ENCODE measurements around the gene IL25.
"Not testable (repeated sequence)": the region's sequence is repeated elsewhere in the genome, so short reads cannot be mapped to it uniquely, and the experiment has no call there.

The IL25 gene

DNA sequence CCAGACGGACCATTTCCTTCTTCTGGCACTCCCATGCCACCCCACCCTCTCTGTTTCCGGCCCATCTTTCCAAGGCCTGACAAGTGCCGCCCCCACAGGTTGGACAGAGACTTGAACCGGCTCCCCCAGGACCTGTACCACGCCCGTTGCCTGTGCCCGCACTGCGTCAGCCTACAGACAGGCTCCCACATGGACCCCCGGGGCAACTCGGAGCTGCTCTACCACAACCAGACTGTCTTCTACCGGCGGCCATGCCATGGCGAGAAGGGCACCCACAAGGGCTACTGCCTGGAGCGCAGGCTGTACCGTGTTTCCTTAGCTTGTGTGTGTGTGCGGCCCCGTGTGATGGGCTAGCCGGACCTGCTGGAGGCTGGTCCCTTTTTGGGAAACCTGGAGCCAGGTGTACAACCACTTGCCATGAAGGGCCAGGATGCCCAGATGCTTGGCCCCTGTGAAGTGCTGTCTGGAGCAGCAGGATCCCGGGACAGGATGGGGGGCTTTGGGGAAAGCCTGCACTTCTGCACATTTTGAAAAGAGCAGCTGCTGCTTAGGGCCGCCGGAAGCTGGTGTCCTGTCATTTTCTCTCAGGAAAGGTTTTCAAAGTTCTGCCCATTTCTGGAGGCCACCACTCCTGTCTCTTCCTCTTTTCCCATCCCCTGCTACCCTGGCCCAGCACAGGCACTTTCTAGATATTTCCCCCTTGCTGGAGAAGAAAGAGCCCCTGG is 3.1 kb downstream of the IL25 start:
- no peak for DNase-seq (ENCODE audit: low read depth, low spot score)

DNA sequence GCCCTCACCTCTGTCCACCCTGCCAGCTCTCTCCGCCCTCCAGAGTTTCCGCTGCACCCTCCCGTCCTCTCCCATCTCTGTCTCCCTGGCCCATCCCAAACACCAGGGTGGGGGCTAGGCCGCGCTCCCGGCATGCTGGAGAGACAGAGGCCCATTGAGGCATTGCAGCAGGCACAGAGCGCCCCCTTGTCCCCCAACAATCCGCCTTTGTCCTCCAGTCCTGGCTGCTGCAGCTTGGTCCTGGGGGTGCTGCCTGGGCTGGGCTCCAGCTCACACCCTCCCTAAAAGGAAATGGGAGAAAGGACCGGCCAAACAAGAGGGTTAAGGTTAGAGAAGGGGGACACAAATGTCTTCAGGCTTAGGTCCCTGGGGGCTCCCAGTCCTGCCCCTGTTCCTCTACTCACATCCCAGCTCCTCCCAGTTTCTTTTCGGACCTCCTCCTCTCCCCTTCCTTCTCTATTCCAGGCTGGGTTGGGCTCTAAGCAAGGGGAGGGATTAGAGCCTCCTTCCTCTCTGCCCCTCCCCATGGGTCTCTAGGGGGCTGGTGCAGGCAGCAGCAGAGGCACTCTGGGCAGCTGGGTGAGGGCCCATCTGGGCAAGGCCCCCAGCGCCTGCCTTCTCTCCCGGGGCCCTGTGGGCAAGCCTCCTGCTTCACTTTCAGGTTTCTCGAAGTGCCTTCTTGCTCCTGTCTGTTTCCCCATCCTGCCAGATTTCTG is 4.0 kb downstream of the IL25 start, which contains the start of gene CMTM5:
CMTM5 (plus strand) TSS at position 565 of the 716 bp plus-strand sequence. CDS start 206 bp downstream, outside the sequence.
- peak; percentile 49 for DNase-seq (ENCODE audit: low read depth, low spot score)

DNA sequence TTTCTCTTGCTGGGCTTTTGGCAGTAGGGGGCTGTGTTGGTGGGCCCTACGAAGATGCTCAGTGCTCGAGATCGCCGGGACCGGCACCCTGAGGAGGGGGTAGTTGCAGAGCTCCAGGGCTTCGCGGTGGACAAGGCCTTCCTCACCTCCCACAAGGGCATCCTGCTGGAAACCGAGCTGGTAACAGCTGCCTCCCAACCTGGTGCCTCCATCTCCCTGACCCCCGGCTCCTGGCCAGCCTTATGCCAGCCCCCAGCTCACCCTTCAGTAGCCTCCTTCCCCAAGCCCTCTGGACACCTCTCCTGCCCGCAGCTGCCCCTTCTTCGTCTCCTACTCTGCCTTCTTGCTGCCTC is 4.6 kb downstream of the IL25 start:
- DNase-seq (ENCODE audit: low read depth, low spot score) = no peak

DNA sequence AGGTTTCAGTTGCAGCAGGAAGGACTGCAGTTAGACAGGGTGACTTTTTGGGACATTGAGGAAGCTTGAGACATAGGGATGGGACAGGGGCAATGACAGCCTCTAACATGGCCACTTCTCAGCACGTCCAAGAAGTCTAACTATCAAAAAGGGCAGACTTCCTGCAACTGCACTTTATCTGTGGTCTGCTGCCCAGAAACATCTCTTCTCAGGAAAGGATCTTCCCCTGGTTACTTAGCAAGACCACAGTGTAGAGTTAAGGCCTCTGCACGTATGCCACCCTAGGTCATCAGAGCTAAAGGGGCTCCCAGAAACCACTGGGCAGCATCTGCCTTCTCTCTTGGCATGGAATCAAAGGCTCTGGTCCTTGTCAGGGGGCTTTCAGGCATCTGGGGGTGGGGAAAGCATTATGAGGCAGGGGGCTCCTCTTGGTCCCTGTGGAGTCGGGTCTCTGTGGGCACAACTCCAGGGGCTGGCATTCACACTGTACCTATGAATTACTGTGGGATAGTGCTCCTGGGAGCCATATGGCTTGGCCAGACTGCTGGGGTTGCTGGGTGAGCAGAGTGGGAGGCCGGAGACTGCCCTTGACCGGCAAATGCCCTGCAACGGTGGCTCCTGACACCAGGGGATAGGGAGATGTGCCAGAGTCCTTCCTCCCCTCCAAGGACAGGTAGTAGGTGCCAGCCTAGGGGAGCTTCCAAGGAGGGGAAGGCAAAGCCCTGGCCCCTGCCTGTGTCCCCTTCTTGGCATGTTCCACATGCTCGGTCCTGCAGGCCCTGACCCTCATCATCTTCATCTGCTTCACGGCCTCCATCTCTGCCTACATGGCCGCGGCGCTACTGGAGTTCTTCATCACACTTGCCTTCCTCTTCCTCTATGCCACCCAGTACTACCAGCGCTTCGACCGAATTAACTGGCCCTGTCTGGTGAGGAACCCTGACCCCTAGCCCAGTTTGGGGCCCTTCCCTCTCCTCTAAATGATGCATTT is 5.3 kb downstream of the IL25 start:
- DNase-seq (ENCODE audit: low read depth, low spot score) = no peak

DNA sequence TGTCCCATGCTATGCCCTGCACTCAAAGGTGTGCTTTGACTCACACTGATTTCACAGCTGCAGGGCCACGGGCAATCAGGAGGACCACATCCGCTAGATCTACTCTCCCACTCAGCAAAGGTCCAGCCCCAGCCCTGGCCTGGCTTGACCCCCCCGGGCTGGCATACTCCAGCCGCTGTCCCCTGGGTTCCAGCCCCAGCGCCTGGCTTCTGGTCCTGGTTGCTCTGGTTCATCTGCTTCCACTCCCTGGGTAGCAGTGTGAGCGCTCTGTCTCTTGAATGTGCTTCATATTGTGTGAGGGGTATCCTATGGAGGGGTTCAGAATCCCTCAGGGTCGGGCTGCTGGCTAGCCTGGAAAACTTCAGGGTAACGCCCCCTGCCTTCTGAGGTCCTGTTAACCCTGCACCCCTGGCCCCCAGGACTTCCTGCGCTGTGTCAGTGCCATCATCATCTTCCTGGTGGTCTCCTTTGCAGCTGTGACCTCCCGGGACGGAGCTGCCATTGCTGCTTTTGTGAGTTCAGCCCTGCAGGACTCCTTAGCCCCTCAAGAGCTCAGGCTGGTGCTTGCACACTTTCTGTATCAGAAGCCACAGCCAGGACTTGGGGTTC is 6.1 kb downstream of the IL25 start:
- DNase-seq (ENCODE audit: low read depth, low spot score) = no peak

DNA sequence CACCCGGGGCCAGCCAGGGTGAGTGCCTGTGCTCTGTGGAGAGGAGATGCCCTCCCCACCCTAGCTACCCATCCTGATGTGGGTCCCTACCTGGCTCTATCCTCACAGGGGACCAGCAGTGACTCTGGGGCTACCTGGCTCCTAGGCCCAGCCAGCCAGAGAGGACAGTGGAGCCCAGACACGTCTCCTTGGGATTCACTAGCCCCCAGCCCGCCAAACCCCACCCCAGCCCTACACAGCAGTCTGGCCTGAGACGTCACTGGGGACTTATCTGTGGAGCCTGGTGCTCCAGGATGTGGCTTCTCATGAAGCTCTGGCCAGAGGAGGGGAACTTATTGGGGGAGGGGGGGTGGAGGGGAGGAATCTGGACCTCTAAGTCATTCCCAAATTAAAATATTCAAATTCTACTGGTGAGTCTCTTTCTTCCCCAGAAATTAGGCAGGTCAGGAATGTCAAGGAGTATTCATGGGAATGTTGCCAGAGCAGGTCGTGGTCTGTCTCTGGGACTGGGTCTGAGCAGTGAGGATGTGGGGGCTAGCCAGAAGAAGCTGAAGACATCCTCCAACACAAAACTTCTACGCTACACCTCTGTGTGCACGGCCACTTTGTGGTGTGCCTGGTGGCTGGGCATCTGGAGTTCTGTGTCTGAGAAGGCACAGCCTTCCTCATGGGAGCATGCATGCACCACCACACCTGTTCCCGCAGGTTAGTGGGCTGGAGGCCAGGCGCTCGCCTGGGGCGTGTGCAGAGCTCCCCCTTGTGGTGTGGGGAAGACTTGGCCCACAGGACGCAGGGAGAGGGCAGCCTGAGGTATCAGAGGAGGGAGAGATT is 7.0 kb downstream of the IL25 start:
- peak; percentile 78 for DNase-seq (ENCODE audit: low read depth, low spot score)

DNA sequence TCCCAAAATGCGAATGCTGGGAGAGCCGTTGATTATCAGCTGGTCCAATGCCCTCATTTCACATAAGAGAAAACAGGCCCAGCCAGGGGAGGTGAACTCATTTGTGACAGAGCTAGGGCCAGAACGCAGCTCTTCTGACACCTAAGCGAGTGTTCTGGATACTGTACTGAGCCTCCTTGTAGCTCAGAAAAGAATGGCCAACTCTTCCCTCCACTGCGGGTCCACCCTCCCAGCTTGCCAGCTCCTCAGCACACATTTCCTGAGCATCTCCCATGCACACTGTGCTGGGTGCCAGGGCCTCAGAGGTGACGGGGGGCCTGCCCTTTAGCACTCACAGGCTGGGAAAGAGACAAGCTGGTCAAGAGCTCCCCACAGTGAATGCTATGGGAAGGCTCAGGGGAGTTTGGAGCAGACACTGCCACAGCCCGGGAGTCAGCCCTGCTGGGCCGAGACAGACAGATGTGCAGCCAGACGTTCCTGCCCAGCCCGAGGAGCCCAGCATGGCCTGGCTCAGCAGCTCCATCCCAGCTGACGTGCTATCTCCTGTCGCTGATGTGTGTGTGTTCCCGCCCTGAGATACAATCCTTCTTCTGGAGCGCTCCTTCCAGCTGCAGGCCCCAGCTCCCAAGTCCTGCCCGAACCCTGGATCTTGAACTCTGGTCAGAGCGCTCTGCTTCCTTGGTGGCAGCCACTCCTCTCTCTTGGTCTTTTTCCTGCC is 7.7 kb downstream of the IL25 start:
- no peak for DNase-seq (ENCODE audit: low read depth, low spot score)

DNA sequence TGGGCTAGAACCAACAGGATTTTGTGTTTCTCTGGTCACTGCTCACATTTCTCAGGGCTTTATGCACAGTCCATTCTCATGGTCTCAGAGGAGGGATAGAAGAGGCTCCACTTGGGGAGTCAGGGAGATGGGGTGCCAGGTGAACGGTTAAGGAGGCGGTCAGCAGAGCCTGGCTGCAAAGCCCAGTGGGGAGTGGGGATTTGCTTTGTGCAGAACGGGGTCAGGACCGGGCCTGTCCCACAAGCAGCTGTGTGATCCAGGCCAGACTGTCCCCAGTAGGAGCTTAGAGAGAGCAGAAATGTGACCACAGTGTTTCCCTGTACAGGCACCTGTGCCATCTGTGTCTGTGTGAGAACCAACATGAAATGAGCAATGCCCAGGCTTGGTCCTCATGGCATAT is 8.4 kb downstream of the IL25 start:
- no peak for DNase-seq (ENCODE audit: low read depth, low spot score)

DNA sequence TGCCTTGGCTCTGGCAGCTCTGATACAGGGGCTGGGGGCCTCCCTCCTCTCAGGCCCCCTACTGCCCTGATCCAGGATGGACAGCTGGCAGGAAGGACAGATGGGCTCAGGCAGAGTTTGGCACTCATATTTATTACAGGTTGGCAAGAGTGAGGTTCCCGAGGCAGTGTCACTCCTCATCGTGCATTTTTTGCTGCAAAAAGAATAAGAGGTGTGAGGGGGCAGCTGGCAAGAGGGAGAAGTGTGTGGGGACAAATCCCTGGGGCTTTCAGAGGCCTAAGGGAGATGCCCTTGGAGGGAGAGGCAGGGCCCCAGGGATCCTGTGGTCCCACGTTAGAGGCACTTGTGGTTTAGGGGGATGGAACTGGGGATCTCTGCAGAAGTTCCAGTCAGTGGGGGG is 9.3 kb downstream of the IL25 start:
- no peak for DNase-seq (ENCODE audit: low read depth, low spot score)

DNA sequence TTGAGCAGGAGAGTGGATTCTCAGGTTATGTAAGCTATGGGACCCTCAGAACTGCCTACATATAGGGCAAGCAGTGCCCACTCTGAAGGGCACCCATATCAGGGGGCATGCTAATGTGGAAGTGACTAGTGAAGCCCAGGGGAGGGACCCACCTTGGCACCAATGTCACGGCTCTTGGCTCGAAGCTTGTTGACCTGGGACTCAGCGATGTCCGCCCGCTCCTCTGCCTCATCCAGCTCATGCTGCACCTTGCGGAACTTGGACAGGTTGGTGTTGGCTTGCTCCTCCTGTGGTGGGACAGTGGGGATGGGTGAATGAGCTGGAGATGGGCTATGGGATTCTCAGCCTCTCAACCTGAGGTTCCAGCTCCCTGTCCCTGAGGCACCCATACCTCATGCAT is 9.7 kb downstream of the IL25 start:
- DNase-seq (ENCODE audit: low read depth, low spot score) = no peak

DNA sequence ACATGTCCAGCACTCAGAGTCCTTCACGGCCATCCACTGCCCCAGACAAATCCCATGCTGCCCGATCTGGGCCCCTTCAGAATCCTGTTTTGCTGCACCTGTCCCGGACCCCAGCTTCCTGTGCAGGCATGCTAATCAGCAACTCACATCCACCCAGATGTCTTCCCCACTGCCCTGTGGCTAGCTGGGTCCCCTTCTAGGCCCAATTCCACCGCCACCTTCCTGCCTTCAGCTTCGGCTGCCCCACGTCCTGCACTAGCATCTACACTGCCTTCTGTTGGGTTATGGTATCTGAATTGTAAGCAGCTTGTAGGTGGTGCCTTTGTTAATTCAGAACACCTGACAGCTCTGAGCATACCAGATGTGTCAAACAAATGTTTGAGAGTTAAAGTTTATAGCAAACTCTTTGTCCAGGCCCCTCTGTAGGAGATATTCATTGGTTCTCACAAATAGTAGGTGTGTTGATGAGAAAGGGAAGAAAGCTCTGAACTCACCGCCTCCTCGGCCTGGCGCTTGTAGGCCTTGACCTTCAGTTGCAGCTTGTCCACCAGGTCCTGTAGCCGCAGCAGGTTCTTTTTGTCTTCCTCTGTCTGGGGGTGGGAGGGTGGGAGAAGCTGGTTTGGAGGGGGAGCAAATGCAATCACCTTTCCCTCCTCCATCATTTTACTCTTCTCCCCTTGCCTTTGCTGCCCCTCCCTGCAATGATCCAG is 10.3 kb downstream of the IL25 start:
- DNase-seq (ENCODE audit: low read depth, low spot score) = no peak

DNA sequence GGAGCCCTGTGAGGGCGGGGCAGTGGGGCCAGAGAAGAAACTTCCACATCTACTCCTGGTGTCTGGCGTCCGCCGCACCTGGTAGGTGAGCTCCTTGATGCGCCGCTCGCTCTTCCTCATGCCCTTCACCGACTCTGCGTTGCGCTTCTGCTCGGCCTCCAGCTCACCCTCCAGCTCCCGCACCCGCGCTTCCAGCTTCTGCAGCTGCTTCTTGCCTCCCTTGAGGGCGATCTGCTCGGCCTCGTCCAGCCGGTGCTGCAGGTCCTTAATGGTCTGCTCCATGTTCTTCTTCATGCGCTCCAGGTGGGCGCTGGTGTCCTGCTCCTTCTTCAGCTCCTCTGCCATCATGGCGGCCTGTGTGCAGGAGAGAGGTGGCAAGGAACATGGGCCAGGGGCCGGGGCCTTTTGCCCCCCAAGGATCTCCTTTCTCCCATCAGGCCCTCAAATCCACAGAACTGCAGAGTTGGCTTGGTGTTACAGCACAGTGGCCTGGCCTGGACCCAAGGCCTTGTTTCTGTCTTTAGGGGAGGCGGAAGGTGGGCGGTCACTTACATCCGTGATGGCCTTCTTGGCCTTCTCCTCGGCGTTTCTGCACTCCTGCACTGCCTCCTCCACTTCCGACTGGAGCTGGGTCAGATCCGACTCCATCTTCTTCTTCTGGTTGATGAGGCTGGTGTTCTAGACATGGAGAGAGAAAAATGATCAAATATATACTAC is 11.9 kb downstream of the IL25 start:
- DNase-seq (ENCODE audit: low read depth, low spot score) = no peak

DNA sequence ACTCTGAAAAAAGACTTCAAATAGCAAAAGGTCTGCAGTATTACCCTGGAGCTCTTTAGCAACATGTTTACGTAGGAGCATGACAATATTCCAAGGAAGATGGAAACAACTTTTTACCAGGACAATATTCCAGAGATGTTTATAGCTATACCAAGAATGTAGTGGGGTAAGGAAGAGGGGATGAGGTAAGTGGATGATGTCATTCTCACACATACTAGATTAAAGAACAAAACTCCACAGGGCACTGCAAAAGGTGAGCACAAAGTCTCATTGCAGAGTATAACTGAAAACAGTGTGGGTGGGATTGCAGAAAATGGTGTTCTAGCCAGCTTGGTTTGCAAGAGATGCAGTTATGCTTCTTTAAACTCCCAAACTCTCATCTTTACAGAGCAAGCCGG is 12.6 kb downstream of the IL25 start:
- no peak for DNase-seq (ENCODE audit: low read depth, low spot score)

DNA sequence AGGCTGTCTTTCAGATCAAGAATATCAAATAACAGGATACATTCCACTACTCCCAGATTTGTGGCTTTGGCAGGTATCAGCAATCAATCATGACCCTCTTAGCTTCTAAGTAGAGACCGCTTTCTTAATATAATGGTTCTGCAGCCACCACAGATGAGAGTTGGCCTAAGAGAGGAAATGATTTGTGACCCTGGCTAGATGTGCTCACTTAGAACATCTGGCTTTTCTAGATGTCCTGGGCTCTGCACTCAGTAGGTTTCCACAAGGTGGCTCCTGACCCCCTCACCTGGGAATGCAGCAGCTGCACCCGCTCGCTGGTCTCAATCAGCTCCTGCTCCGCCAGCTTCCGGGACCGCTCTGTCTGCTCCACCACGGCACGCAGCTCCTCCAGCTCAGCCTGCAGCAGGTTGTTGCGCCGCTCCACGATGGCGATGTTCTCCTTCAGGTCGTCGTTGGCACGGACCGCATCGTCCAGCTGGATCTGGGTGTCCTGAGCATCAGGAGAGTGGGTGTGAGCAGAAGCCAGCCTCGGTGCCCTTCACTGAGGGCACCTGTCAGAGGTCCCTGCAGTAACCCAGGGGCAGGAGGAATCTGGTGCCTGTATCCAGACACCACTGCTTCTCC is 13.1 kb downstream of the IL25 start:
- peak; percentile 21 for DNase-seq (ENCODE audit: low read depth, low spot score)

DNA sequence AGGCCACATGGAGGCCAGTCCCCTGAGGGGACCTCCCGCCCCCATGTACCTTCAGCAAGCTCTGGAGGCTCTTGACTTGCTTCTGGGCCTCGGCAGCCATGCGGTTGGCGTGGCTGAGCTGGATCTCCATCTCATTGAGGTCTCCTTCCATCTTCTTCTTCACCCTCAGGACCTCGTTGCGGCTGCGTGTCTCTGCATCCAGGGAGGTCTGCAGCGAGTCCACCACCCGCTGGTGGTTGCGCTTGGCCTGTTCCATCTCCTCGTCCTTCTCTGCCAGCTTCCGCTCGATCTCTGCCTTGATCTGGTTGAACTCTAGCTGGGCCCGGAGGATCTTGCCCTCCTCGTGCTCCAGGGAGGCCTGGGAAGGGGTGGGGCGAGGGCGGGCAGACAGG is 13.7 kb downstream of the IL25 start:
- DNase-seq (ENCODE audit: low read depth, low spot score) = not testable (repeated sequence)

DNA sequence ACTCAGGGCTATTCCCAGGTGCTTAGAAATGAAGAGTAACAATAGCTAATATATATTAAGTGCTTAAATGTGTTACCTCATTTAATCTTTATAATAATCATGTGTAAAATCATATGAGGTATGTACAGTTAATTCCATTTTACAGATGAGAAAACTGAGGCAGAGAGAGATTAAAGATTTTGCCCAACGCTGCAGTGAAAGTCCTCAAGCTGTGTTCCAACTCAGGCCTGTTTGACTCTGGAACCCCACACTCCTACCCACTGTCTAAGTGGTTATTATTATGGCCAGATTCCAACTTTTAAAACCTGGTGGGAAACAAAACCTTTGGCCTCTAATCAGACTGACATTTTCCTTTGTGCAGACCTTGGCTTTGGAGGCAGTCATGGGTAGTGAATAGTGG is 14.4 kb downstream of the IL25 start:
- DNase-seq (ENCODE audit: low read depth, low spot score) = no peak

DNA sequence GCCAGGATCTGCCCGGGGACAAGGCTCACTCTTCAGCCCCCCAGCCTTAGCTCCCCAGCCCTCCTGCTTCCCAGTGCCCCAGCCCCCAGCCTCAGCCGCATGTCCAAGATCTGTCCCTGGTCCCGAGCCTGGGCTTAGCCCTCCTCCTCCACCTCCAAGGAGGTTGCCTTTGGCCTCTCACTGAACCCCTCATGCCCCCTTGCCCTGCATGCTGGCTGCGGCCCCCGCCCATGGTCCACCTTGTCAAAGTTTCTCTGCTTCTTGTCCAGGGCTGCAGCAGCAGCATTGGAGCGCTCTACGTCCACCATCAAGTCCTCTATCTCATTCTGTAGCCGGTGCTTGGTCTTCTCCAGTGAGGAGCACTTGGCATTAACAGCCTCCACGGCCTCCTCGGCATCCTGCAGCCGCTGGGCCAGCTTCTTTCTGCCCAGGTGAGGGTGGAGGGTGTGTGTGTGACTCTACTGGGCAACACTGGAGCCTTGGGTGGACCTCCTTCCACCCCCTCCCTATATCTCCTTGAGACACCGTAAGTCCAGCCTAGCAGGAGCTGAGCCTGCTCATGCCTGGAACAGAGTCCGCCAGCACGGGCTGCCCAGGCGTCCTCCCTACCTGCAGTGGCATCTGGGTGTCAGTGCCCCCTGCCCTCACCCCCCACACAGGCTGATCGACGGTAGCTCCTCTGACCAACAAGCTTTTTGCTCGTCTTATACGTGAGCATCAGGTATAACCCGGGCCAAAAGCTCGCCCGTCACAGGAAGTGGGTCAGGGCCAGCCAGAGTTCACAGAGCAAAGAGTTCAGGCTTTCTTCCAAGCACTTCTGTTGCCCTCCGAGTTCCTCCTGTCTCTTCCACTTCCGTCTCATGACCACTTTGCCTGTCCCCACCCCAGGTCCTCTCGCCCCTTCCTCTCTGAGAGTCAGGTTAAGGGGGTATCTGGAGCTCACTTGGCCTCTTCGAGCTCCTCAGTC is 15.6 kb downstream of the IL25 start:
- DNase-seq (ENCODE audit: low read depth, low spot score) = no peak

Measured in ELF-1 (cell line).